ENCODE results near the gene CFAP100.
A peak's percentile ranks its signal among the peaks of the same experiment; 100 is the strongest.

The CFAP100 gene

DNA sequence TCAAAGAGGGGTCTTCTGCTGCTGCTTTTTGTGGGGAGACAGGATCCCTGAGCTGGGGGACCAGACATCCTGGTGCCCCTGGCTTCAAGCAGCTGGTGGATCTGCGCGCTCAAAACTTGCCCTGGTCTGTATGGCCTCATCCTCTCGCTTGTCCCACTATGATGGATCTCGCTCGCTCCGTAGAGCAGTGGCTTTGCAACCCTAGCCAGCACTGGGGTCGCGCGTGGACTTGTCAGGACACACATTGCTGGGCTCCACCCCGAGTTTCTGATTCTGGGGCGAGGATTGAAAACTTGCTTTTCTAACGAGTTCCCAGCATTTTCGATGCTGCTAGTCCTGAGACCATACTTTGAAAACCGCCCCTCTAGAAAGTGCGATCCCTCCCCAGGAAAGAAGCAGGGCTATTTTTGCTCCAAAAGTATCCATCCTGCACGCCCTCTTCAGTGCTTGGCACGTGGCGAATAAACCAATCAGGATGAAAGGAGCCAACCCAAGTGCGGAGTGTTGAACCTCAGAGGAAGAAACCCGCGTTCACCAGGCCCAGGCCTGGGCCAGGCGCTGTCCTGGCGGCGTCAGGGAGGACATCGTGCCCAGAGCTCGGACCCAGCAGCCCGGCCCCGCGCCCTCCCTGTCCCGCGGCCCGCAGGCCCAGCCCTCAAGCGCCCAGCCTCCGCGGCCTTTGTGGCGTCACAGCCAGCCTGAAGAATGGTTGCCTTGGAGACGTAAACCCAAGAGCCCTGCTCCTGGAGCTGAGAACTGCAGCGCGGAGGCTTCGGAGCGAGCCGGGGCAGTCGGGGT is at the start of gene CFAP100:
CFAP100 (plus strand) TSS at position 731 of the 798 bp plus-strand sequence. CDS start 1,092 bp downstream, outside the sequence.
- peak; percentile 57 for DNase-seq

GRCh38 chr3:126345231-126345630 is 49.5 kb upstream of the CFAP100 start:
- no peak for DNase-seq

GRCh38 chr3:126345641-126346460 is 48.9 kb upstream of the CFAP100 start:
- no peak for DNase-seq

GRCh38 chr3:126346466-126346865 is 48.2 kb upstream of the CFAP100 start:
- DNase-seq = no peak

DNA sequence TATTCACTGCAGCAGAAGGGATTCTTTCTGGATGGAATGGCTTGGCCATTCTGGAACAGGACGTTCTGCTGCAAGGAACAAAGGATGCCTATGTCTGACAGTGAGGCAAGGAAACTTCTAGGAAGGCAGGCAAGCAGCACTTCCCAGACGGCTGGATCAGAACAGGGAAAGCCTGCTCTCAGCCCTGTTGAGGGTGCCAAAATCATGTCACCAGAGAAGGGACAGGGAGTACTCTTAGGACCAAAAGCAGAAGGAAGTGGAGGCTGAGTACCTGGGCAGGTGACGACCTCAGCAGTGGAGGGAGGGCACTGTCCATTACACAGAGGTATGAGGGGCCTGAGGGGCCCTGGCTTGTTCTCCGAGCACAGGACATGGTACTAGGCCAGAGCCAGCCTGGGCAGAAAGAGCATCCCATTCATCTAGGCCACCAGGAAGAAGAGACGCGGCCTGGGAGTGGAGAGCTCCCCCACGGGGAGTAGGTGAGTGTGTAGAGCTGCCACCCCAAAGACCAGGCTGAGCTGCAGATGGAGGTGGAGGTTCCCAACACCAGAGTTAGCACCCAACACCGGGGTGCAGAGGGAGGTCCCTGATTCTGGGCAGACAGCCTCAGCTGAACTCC is 47.1 kb upstream of the CFAP100 start:
- DNase-seq = no peak

GRCh38 chr3:126348308-126348920 is 46.3 kb upstream of the CFAP100 start:
- DNase-seq = no peak

GRCh38 chr3:126349071-126349470 is 45.6 kb upstream of the CFAP100 start:
- no peak for DNase-seq

GRCh38 chr3:126349611-126350501 is 44.9 kb upstream of the CFAP100 start:
- DNase-seq = no peak

- no peak for DNase-seq
Measured at GRCh38 chr3:126350502-126351085, 44.1 kb upstream of the CFAP100 start.

- no peak for DNase-seq
Measured at GRCh38 chr3:126351086-126351770, 43.5 kb upstream of the CFAP100 start.

GRCh38 chr3:126351771-126352475 is 42.8 kb upstream of the CFAP100 start:
- DNase-seq = no peak

DNA sequence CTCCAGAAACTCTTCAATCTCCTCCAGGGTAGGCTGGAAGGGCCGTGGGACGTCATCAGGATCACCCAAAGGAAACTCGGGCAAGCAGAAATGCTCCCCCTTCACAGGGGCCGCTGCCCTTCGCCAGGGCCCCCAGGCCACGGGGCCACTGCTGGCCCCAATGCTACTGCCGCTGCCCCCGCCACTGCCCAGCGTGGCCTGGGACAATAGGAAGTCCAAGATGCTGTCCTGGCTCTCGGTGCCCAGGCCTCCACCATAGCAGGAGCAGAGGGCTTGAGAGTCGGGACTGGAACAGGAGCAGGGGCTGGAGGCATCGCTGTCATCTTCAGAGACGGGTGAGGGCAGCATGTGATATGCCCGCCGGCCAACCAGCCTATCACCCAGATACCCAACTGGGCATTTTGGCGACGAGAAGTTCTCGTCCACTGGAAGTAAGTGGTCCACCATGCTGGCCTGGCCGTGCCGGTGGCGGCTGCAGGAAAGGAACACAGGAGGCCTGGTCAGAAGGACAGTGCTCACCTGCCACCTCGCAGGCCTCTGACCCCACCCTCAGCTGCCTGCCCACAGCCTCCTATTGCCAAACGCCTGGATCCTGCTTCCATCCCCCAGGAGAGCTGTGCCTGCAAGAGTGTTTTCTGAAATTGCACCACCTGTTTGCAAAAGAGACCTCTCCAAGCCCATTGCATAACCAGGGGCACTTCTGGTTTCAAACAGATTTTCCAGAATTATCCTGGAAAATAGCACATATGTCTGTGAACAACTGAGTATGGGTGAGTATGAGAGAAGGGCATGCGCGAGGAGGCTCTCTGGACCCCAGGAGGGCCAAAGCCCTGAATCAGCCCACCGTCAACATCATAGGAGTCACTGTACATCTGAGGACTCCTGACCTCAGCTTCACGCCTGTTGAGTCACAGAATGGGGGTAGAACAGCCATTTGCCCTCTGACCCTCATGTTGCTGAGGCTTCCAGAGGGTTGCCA is 41.9 kb upstream of the CFAP100 start:
- DNase-seq = no peak

DNA sequence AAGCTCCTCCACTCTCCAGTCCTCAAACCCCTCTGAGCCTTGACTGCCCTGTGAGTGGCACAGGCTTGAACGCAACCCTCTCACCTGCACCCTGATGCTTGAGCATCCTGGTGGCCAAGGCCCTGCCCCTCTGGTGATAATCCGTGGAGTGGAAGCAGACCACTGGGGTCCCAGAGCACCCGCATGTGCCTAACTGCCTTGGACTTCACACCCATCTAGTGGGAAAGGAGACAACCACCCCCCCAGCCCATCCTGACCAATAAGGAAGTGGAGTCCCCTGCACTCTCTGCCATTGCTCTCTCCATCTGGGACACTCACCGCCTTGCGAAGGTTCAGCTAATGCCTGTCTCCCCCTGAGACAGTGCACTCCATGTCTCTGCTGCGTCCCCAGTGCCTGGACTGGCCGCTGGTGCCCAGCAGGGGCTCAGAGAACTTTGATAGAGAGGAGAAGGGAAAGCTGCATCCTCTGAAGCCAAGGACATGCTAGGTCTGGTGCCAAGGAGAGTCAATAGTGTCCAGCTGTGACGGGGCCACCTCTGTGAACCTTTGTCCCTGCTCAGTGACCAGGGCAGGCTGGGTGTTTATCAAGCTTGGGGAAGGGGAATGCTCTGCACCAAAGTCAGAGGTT is 40.9 kb upstream of the CFAP100 start:
- no peak for DNase-seq

DNA sequence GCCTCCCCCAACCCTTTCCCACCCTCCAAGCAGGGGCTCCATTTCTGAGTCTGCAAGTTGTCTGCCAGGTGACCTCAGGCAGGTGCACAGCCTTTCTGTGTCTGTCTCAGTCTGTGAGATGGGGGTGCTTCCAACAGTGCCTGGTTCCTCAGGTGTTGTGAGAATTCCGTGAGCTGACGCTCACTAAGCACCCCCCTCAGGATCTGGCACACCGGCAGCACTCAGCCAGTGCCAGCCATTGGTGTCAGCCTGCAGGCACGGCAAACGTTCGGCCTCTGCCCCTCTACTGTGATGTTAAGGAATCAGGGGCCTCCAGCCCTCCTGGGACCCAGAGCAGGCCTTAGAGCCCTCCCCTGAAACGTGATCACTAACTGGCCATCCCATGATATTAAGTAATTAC is 39.9 kb upstream of the CFAP100 start:
- DNase-seq = no peak

- no peak for DNase-seq
Measured at GRCh38 chr3:126355251-126355650, 39.5 kb upstream of the CFAP100 start.

DNA sequence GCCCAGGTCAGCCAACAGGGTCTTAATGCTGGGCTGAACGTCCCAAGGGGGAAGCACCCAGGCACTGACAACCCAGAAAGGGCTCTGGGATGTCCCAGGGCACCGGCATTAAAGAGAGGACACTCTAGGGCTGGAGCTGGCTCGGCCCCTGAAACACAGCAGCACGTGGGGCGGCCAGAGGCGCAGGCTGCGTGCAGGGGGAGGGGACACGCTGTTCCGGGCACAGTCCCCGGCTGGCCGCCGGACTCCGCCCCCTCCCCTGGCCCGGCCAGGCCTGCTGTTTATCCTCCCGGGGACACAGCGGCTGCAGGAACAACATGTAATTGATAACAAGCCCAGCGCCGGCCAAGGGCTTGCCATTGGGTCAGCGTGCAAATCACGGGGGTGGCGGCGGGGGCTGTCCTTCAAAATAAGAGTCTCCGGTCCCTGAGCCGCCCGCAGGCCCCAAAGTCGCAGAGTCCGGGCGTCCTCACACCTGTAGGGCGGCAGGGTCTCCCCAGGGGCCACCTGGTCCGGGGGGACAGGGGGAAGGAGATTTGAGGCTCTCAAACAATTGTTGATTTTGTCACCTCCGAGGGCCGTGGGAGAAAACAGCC is 38.8 kb upstream of the CFAP100 start:
- peak; percentile 3 for DNase-seq

DNA sequence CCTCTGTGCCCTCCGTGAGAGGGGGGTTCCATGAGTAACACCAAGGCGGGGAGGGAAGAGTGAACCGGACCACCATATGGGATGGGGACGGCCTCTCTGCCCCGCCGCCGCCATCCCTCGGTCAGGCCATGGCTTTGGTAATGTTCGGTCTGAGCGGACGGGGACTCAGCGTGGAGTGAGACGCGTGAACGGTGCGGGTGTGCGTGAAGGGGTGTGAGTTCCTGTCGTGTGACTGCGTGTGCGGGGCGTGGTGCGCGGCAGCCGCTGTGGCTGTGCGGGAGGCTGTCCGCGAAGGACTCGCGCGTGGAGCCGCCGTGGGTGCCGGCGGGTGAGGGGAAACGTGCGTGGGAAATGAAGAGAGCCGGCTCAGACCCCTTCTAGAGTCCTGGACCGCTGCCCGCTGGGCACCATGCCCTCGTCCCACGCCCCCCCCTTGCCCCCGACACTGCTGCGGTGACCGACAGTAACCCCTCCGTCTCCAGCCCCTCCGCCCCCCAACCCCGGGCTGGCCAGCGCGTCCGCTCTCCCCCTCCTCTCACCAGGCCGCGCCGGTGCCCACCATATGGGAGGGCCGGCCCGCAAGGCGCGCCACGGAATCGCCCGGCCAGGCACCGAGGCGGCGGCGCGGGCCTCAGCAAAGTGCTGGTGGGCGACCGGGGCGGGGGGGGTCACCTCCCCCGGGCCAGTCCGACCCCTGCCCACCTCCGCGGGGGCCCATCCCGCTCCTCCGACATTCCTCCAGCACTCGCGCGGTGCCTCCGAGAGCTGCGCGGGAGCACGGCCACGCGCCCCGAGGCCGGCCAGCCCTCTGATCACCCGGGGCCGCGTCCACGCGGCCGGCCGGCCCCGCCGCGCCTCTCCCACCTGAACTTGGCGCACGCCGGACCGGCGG is 38.1 kb upstream of the CFAP100 start:
- no peak for DNase-seq
